Stimulated activated CD4-positive, alpha-beta T cell treated with anti-CD3 and anti-CD28 coated beads, Interleukin-1b, Interleukin-23, amount 100 ng/mL, for 48 hours (primary cell): ENCODE results near the gene ZFP69.

Source experiments
- DNase-seq: peaks from one replicate; pipeline ENCODE4 v3.0.0-alpha.2; 2020

Gene ZFP69

GRCh38 chr1:40508375-40509341, 31.6 kb downstream of the ZFP69 start, which contains the start of gene EXO5:
Gene EXO5, plus strand, starts transcription at chr1:40508767. Its CDS starts 5,778 bp downstream, at chr1:40514545.
- DNase-seq = peak; percentile 89

GRCh38 chr1:40519517-40519916, 42.4 kb downstream of the ZFP69 start:
- no peak for DNase-seq

- no peak for DNase-seq
Measured at GRCh38 chr1:40530735-40531380, 53.8 kb downstream of the ZFP69 start.

- peak; percentile 87 for DNase-seq
Measured at GRCh38 chr1:40531381-40532061, 54.4 kb downstream of the ZFP69 start, which contains the start of gene ZNF684. Gene ZNF684, plus strand, starts transcription at chr1:40531637. Its CDS starts 1,530 bp downstream, at chr1:40533167.

- DNase-seq = no peak
Measured at GRCh38 chr1:40532062-40532389, 54.9 kb downstream of the ZFP69 start.

DNA sequence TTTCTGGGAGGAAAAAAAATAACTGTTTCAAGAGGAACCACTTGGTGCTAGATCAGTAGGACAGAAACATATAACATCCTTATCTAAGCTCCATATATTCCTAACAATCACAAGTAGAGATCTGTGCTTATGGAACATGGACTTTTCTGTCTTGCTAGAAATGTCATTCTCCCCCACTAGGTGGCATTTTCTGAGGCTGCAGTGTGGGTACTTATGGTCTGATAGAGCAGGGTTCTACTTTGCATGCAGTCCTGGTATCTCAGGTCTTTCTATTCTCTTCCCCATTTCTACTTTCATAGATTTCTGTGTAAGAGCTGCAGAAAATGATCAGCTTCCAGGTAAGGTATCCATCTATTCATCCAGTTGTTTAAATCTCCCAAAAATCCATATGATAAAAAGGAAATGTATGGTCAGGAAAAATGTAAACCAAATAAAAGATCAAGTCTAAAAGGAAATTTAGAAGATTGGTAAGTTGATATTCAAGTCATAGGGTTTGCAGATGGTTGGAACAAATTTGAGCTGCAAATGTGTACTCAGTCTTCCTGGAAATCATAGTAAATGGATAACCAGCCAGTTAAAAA, 55.8 kb downstream of the ZFP69 start:
- peak; percentile 22 for DNase-seq

DNA sequence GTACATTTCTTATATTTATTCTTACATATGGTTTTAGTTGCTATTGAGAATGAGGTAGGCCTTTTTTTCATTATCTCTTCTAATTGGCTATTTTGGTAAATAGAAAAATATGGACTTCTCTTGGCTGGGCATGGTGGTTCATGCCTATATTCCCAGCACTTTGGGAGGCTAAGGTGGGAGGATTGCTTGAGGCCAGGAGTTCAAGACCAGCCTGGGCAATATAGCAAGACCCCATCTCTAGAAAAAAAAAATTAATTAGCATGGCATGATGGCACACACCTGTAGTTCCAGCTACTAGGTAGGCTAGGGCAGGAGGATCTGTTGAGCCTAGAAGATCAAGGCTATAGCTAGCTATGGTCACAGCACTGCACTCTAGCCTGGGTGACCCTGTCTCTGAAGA, 57.5 kb downstream of the ZFP69 start:
- no peak for DNase-seq

DNA sequence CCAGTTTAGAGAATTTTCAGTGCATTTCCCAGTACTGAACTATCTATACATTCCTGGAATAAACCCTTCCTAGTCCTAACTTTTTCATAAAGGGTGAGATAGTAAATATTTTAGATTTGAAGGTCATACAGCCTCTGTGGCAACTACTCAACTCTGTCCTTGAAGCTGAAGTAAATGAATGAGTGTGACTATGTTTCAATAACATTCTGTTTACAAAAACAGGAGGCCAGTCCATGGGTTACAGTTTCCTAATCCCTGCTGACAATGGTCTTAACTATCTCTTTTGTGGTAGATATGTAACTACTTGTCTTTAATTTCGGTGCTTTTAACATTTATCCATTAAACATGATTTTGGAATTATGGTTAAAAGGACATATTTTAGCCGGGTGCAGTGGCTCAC, 58.6 kb downstream of the ZFP69 start:
- no peak for DNase-seq

GRCh38 chr1:40539338-40539737, 62.2 kb downstream of the ZFP69 start:
- no peak for DNase-seq
